WI38 (cell line): ENCODE measurements around the gene TSC2.
A peak's percentile ranks its signal among the peaks of the same experiment; 100 is the strongest.
"Not testable (repeated sequence)": the region's sequence is repeated elsewhere in the genome, so short reads cannot be mapped to it uniquely, and the experiment has no call there.

ENCODE experiments used
- H3K4me3 ChIP-seq: 2 replicates; pipeline ENCODE4 v1.5.1; 2011; ENCODE audit warnings: low read depth, mild to moderate bottlenecking, control low read depth, low read length
- TF ChIP-seq, protein P1 (sequence below): IDR thresholded peaks from 2 replicates; pipeline ENCODE4 v1.5.1; 2012; ENCODE audit warnings: low read depth, mild to moderate bottlenecking, control low read depth, low read length

Gene TSC2

DNA sequence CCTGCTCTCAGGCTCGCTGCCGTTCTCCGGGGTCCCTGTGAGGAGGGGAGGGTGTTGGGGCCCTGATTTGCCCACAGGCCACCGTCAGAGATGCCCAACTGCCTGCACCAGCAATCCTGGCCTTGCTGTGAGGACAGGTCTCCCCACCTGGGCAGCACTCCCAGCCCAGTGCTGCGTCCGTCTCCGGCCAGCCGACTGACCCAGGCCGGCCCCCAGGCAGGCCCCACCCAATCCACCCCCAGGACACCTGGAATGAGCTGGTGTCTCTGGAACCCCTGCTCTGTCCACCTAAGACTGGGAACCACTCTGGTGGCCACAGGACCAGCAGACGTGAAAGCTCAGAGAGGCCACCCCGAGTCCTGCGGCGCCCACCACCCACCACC is 67.8 kb downstream of the TSC2 start:
- TF ChIP-seq, protein P1, sequence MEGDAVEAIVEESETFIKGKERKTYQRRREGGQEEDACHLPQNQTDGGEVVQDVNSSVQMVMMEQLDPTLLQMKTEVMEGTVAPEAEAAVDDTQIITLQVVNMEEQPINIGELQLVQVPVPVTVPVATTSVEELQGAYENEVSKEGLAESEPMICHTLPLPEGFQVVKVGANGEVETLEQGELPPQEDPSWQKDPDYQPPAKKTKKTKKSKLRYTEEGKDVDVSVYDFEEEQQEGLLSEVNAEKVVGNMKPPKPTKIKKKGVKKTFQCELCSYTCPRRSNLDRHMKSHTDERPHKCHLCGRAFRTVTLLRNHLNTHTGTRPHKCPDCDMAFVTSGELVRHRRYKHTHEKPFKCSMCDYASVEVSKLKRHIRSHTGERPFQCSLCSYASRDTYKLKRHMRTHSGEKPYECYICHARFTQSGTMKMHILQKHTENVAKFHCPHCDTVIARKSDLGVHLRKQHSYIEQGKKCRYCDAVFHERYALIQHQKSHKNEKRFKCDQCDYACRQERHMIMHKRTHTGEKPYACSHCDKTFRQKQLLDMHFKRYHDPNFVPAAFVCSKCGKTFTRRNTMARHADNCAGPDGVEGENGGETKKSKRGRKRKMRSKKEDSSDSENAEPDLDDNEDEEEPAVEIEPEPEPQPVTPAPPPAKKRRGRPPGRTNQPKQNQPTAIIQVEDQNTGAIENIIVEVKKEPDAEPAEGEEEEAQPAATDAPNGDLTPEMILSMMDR, result no peak
- H3K4me3 ChIP-seq, result no peak overlapping the region

DNA sequence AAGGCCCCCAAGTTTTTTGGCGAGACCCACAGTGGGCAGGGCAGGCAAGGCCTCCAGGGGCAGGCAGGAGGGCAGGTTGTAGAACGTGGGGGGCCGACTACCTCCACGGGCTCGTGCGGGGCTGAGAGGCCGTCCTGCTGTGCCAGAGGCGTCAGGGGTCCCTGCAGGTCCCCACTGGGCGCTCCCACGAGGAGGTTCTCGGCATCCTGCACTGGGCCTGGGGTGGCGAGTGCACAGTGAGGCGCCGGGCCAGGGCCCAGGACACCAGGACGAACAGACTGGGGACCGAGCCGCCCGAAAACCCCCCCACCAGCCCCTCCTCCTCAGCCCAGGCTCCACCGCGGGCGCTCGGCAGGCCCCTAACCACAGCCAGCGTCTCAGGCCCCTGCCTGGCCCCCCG is 68.6 kb downstream of the TSC2 start:
- not testable (repeated sequence) for H3K4me3 ChIP-seq

DNA sequence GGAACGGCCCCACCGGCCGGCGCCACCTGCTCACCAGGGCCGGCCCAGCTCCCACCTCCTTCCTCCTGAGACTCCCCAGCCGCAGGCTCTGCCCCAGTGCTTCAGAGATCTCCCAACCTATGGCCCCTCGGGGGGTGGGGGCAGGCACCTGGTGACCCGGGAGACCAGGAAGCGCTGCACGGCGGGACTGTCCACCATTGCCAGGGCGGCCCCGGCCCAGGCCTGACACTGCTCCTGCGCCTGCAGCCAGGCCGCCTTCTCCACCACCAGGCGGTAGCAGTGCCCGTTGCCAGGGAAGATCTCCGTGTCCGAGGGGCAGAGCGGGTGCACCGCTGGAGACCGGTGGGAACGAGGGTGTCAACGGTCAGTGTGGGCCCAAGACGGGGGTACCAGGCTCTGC is 69.6 kb downstream of the TSC2 start:
- not testable (repeated sequence) for H3K4me3 ChIP-seq

DNA sequence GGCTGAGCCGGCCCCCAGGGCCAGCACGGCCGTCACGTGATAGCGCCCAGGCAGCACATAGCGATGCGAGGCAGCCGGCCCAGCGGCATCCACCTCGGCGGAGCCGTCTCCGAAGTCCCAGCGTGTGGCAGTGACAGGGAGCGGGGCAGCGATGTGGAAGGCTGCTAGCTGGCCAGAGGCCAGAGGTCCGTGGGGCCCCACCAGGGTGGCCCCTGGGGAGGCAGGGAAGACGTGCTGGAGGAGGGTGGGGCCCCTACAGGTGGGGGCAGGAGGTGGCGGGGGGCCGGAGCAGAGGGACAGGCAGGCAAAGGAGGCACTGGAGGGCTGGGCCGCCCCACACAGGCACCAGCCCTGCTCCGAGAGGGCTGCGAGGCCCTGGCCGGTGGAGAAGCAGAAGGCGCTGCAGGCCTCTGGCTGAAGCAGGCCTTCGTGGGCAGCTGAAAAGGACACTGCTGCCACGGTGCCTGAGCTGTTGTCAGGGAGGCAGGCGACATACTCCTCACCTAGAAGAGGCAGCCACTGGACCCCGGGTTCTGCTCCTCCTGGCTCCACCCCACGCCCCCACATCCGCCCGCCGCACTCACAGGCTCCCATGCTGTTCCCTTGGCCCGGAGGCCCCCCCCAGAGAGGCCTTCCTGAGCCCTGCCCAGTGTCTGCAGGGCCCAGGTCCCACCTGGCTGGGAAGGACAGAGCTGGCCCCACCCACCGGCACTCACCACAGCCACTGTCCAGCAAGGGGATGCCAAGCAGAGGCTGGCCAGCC is 70.4 kb downstream of the TSC2 start:
- H3K4me3 ChIP-seq, result not testable (repeated sequence)

DNA sequence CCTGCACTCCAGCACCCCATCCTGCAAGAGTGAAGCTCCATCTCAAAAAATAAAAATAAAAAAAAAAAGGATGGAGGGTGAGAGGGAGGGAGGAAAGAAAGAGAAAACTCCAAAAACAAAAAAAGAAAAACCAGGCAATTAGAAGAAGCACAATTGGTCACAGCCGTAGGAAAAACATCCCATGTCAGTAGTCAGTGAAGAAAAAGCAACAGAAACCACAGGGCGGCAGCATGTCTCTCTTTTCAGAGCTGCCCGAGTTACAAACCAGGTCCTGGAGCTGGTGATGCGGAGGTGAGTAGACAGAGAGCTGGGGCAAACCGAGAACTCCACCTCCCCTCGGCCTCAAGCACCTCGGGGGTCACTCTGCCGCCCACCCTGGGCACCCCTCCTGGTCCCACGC is 73.5 kb downstream of the TSC2 start:
- not testable (repeated sequence) for H3K4me3 ChIP-seq
- TF ChIP-seq, protein P1, result peak; percentile 42

DNA sequence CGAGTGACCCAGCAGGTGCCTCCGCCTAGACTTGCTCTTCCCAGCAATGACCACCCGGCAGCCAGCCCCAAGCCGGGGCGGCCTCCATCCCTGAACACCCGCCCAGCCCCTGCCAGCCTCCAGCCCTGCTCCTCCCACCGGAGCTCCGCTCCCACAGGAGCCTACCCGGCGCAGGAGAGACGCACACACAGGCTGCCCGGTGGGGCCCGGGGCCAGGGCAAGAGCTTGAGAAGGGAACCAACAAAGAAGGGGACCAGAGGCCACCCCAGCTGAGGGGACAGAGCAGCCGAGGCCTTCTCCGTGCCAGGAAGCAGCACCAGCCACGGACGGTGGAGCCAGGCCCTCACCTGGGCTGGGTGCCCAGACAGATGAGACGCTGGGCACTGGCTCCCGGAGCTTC is 74.1 kb downstream of the TSC2 start:
- H3K4me3 ChIP-seq, result no peak overlapping the region
- TF ChIP-seq, protein P1, result no peak

DNA sequence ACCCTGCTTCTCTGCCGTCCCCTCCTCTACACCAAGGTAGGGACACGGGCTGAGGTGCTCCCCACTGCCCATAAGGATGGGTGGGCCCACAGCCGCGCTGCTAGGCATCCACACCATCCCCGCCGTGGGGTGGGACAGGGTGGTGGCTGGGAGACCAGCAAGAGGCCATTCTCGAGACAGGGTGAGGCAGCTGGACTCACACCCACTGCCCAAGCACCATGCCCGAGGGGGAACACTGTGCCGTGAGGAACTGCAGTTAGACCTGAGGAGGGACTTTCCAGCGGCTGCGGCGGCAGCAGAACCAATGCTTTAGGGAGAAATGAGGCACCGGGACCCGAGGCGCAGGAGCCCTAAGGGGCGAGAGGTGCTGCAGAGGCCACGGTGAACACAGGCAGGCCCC is 74.6 kb downstream of the TSC2 start:
- H3K4me3 ChIP-seq, result no peak overlapping the region
- TF ChIP-seq, protein P1, result no peak

DNA sequence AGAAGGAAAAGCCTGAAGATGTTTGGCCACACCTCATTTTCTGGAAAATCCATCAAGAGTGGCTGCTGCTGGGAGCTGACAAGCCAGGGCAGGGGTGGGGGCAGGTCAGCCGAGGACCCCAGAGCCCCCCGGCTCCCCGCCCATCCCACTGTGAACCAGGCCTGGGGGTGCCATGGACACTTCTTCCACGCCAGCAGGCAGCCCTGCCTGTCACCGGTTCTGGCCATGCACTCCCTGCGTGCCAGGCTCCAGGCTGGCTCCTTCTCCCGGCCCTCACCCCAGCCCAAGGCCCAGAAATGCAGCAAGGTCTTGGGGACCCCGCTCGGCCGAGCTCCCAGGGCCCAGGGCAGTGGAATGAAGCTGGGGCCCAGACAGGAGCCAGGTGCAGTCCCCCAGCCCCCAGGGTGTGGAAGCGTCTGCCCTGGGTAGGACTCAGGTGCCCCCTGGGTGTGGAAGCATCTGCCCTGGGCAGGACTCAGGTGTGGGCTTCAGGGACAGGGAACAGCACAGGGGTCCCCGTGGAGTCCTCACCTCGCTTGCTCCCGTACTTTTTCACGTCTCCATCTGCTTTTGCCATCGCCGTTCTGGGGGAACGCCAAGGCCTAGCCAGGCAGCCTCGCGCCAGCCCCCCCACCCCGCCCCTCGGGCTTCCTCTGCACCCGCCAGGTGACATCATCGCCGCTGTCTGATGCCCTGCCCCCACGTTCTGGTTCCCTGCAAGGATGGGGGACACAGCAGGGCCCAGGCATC is 75.3 kb downstream of the TSC2 start:
- H3K4me3 ChIP-seq, result not testable (repeated sequence)

DNA sequence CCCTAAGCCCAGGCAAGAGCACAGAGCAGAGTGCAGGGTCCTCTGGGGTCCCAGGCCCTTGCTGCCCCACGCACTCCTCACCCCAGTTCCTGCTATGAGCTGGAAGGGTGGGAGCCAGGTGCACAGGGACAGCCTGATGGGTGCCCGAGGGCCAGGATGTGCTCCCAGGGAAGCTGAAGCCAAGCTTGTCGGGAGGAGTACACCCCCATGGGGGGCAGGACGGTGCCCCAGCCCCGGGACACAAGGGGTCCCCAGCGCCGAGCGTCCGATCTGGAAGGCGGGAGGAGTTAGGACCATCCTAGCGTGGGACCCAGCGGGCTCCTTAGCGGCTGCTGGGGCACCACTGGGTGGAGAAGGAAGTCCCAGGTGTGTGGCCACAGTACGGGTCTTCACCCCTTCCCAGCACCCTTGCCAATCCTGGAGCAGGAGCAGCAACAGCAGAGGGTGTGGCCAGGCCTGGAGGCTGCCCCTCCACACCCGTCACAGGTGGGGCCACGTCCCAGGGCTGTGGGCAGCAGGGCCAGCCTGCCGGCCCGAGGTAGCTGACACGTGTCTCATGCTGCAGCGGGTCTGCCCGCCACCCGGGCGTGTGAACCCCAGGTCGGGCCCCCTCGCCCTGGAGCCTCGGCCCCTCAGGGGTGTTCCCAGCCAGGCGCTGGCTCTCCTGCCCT is 76.1 kb downstream of the TSC2 start:
- not testable (repeated sequence) for H3K4me3 ChIP-seq

DNA sequence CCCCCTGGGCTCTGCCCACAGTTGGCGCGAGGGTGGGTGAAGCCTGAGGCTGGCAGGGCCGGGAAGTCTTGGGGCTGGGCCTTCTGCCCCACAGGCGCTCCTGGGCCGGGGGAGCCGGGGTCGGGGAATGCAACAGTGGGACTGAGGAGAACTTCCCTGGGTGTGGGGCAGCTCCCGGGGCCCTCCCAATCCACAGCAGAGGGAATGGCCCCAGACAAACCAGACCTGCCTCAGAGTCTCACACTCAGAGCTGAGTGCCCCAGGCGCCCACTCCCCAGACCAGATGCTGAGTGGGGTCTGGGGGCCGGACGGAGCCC is 76.5 kb downstream of the TSC2 start:
- H3K4me3 ChIP-seq, result peak overlapping the region; percentile 44

DNA sequence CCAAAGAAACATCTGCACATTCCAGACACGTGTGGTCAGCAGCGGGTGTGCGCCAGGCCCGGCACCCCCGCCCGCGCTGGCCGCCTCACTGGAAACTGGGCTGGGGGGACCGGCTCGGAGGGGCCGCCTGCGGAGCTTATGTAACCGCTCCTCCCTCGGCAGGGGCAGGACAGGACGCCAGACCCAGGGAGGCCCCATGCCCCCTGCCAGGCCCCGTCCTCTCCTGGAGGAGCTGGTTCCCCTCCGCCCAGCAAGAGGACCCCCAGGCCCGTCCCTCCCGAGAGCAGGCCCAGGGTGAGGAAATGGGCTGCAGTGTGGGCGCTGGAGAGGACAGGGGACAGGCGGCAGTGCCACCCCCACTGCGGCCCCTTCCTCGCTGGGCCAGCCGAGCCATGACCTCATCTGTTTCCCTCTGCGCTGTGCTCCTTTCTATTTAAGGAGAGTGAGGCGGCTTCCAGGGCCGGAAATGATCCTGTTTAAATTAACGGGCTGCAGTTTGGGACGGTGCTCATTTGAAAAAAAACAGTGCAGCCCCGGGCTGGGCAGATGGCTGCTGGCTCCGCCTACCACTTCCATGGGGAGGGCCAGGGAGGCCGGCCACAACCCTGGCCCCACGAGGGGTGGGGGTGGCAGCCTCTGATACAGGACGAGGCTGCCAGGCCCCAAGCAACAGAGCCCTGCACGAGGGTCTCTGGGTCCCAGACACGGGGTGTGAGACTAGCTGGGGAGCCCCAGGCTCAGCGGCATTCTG is 77.1 kb downstream of the TSC2 start:
- H3K4me3 ChIP-seq, result peak overlapping the region; percentile 44

DNA sequence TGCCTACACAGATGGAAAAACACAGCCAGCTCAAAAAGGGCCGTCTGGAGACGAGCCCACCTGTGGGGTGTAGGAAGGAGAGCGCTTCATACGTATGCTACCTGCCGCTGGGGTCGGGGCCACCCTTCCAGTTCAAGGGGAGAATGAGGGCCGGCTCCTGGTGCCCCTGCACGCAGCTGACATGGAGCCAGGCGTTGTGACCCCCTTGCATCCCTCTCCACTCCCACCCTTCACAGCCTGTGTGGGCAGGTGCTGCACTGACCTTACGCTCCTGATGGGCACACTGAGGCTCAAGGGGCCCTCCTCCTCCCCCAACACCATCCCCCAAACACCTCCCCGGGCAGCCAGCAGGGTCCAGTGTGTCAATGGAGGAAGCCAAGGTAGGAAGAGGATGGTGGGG is 77.8 kb downstream of the TSC2 start:
- H3K4me3 ChIP-seq, result not testable (repeated sequence)

DNA sequence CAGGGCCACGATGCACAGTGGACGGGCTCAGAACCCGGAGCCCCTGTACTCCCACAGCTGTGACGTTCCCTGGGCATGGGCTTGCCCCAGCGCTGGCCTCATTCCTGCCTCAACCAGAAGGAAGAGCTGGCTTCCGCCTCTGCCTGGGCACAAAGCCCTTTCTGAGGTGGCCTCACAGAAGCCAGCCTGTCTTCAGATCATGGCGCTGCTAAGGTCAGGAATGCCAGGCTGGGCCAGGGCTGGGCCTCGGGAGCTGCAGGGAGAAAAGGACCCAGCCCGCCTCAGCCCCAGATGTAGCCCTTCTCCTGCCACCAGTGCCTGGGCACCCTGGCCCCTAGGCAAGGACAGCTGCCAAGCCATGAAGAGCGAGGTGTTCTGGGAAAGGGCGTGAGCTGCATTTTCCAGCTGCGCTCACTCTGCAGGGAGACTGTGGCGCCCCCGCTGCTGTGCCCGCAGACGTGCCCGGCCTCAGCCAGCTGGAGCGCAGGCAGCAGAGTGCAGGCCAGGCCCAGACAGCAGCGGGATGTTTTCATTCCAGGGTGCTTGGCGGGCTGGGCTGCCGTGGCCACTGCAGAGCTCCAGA is 78.5 kb downstream of the TSC2 start:
- H3K4me3 ChIP-seq, result not testable (repeated sequence)

DNA sequence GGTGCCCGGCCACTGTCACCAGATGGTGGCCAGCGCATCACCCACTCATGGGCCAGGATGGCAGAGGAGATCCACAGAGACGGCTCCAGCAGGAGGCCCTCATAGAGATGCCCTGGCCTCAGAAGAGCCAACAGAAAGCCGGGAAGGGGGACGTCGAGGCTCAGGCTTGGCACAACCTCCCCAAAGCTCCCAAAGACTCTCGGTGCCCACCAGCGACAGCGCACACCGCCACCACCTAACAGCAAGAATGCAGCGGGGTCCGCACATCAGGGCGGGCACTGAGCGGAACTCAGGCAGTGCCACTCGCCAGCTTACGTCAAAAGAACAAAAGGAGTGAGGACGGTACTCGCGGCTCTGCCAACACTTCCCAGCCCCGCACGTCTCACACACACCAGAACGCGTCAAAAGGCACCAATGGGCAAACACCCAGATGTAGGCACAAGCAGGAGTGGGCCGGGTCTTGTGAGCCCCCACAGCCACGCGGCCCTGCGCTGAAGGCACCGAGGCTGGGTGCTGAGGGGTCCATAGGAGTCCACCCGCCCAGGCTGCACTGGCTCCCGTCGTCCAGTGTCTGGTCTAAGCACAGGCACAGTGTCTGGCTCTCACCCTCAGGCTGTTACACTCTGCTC is 79.3 kb downstream of the TSC2 start:
- H3K4me3 ChIP-seq, result not testable (repeated sequence)
